Left lung (tissue), 10 donors: ENCODE data around the gene CDH4. TPM values are rescaled to one million over a fixed set of nuclear protein-coding genes. Genes with fewer than 3 reads are reported as not detected.

Source experiments
- ATAC-seq: fragments of 200-7000 bp; cut with Tn5 transposase; one replicate; pipeline ENCODE4 v1.9.1; 2020; ENCODE audit warnings: moderate library complexity
- DNase-seq, 4 donors: peaks; one replicate each; pipeline ENCODE4 v3.0.0-alpha.2; 2013 to 2020
- H3K27ac ChIP-seq, 2 donors: fragments of 200-600 bp; sonication (generic) in 1 of 2; one replicate each; pipeline versions ENCODE4 v1.5.0 to v1.8.0; 2020 to 2021
- H3K27me3 ChIP-seq, 2 donors: fragments of 200-600 bp; sonication (generic) in 1 of 2; one replicate each; pipeline versions ENCODE4 v1.5.0 to v1.8.0; 2020 to 2021
- H3K36me3 ChIP-seq, 2 donors: fragments of 200-600 bp; sonication (generic) in 1 of 2; one replicate each; pipeline versions ENCODE4 v1.5.0 to v1.8.0; 2020 to 2021
- H3K4me1 ChIP-seq, 2 donors: fragments of 200-600 bp; one replicate each; pipeline ENCODE4 v1.8.0; 2021
- H3K4me3 ChIP-seq, 2 donors: fragments of 200-600 bp; sonication (generic) in 1 of 2; one replicate each; pipeline versions ENCODE4 v1.5.0 to v1.8.0; 2020 to 2021; ENCODE audit warnings: mild to moderate bottlenecking in 1 of 2
- H3K9me3 ChIP-seq, 2 donors: fragments of 200-600 bp; sonication (generic) in 1 of 2; one replicate each; pipeline versions ENCODE4 v1.5.0 to v1.8.0; 2020 to 2021
- CTCF ChIP-seq, 2 donors: fragments of 200-600 bp; sonication (generic) in 1 of 2; IDR thresholded peaks; one replicate each; pipeline versions ENCODE4 v1.5.0 to v1.8.0; 2021; ENCODE audit warnings: antibody characterized with exemption in 2 of 2
- intact Hi-C, 2 donors: fragments of 100-400 bp; cut with DNase I; formaldehyde crosslinking; loops; one replicate each; pipeline versions ENCODE4 v1.11.2 to v1.14.2; 2022
- polyA plus RNA-seq, 6 donors: library from polyadenylated mRNA; unstranded; fragments of 120-200 nt; gene quantifications; one replicate each; pipeline ENCODE4 v1.2.1, GENCODE V29; 2013; ENCODE audit not compliant: insufficient read length in 6 of 6
- total RNA-seq, 2 donors: library from RNA; stranded (reverse); fragmentation: NEBNext Ultra II Directional; extraction: Animal tissue kit (Norgen Biotek cat#: 25700); gene quantifications; one replicate each; pipeline ENCODE4 v1.2.1, GENCODE V29; 2021
- donor health status: DM: no; HTN: yes; CAD: no.
- donor health status: DM: no; HTN: no; CAD: no.

Gene CDH4
- total and polyA plus RNA-seq, 8 donors = 0.24 to 10.8 (median 5.1) TPM

- Histone ChIP-seq H3K9me3 (peaks cover 0 to 1% of the 10 kb centered on the region in 2 donors), H3K27ac (no peak overlapping the region), H3K27me3 (peaks cover 9 to 84% of the 10 kb centered on the region in 2 donors), H3K4me1 (no peaks in the 10 kb centered on the region), H3K36me3 (no peaks in the 10 kb centered on the region), H3K4me3 (no peak overlapping the region)
- intact Hi-C loops = no loop called here
- no peak for TF ChIP-seq CTCF (IDR thresholded peaks at IDR 0.05)
- no peak for ATAC-seq
- no peak for DNase-seq
These were observed 183.2 kb downstream of the CDH4 start for GRCh38 chr20:61435184-61435822.

GRCh38 chr20:61435823-61436220 lies 183.8 kb downstream of the CDH4 start:
- no peak for DNase-seq
- H3K27me3 ChIP-seq = peaks cover 9 to 82% of the 10 kb centered on the region in 2 donors
- no peaks in the 10 kb centered on the region for H3K4me1 ChIP-seq
- peaks cover 0 to 1% of the 10 kb centered on the region in 2 donors for H3K9me3 ChIP-seq
- ATAC-seq = no peak
- no peaks in the 10 kb centered on the region for H3K36me3 ChIP-seq
- H3K27ac ChIP-seq = no peak overlapping the region
- no peak for TF ChIP-seq CTCF (IDR thresholded peaks at IDR 0.05)
- intact Hi-C loops = no loop called here
- H3K4me3 ChIP-seq = no peak overlapping the region

GRCh38 chr20:61436283-61436666 lies 184.2 kb downstream of the CDH4 start:
- intact Hi-C loops = no loop called here
- DNase-seq = no peak

GRCh38 chr20:61436667-61437279 lies 184.7 kb downstream of the CDH4 start:
- no peaks in the 10 kb centered on the region for H3K36me3 ChIP-seq
- H3K27ac ChIP-seq = no peak overlapping the region
- H3K9me3 ChIP-seq = peaks cover 0 to 1% of the 10 kb centered on the region in 2 donors
- peaks cover 9 to 80% of the 10 kb centered on the region in 2 donors for H3K27me3 ChIP-seq
- ATAC-seq (no peak), DNase-seq (no peak)
- no peak for TF ChIP-seq CTCF (IDR thresholded peaks at IDR 0.05)
- no peak overlapping the region for H3K4me3 ChIP-seq
- intact Hi-C loops = no loop called here
- no peaks in the 10 kb centered on the region for H3K4me1 ChIP-seq

More at GRCh38 chr20:61436283-61436666, 184.2 kb downstream of the CDH4 start:
- H3K4me3 ChIP-seq = no peak overlapping the region
- H3K36me3 ChIP-seq = no peaks in the 10 kb centered on the region
- no peaks in the 10 kb centered on the region for H3K4me1 ChIP-seq
- H3K27ac ChIP-seq = no peak overlapping the region
- ATAC-seq = no peak
- H3K27me3 ChIP-seq = peaks cover 9 to 83% of the 10 kb centered on the region in 2 donors
- peaks cover 0 to 1% of the 10 kb centered on the region in 2 donors for H3K9me3 ChIP-seq
- no peak for TF ChIP-seq CTCF (IDR thresholded peaks at IDR 0.05)

GRCh38 chr20:61437280-61438206 lies 185.5 kb downstream of the CDH4 start:
- H3K4me3 ChIP-seq = no peak overlapping the region
- H3K9me3 ChIP-seq = peaks cover 0 to 1% of the 10 kb centered on the region in 2 donors
- no peaks in the 10 kb centered on the region for H3K36me3 ChIP-seq
- intact Hi-C loops = no loop called here
- TF ChIP-seq CTCF (IDR thresholded peaks at IDR 0.05) = no peak
- no peaks in the 10 kb centered on the region for H3K4me1 ChIP-seq
- peaks cover 9 to 75% of the 10 kb centered on the region in 2 donors for H3K27me3 ChIP-seq
- H3K27ac ChIP-seq = no peak overlapping the region
- DNase-seq (no peak), ATAC-seq (no peak)
